HepG2 (cell line): ENCODE data around the gene CLEC5A. TPM values are rescaled to one million over a fixed set of nuclear protein-coding genes. Genes with fewer than 3 reads are reported as not detected.
"Not testable (repeated sequence)": the region's sequence is repeated elsewhere in the genome, so short reads cannot be mapped to it uniquely, and the experiment has no call there.

ENCODE experiments used
- ATAC-seq: fragments of 200-7000 bp; cut with Tn5 transposase; 3 replicates; pipeline ENCODE4 v1.9.1; 2020; ENCODE audit warnings: mild to moderate bottlenecking, moderate library complexity
- BruUV-seq: library from RNA; stranded (reverse); fragments of 400-500 nt; replicated peaks from 2 replicates; lab custom pipeline; 2021; lab: Mats Ljungman, UMichigan
- CTCF ChIA-PET: fragments of 300-600 bp; formaldehyde crosslinking; extraction: SDS; loops from one replicate; lab custom pipeline; 2021; ENCODE audit warnings: low total read pairs, inconsistent platforms, low intra/inter-chr PET ratio; lab: Yijun Ruan, JAX
- POLR2A ChIA-PET: fragments of 350-600 bp; sonication (Branson Sonifier 250); formaldehyde crosslinking; loops from one replicate; lab custom pipeline; 2020; ENCODE audit warnings: antibody characterized with exemption, inconsistent platforms; lab: Yijun Ruan, JAX
- DNase-seq: peaks from one replicate; pipeline ENCODE4 v3.0.0-alpha.2; 2015; ENCODE audit warnings: low spot score
- FAIRE-seq: peaks from 3 replicates; lab custom pipeline; 2011; peaks lifted over from hg19 to GRCh38; lab: Jason Lieb, UNC
- H2AFZ ChIP-seq: one replicate; pipeline ENCODE4 v1.6.1; 2011; ENCODE audit warnings: low read length, inconsistent platforms
- H3K27ac ChIP-seq: fragments of 300-600 bp; 3 replicates; pipeline ENCODE4 v1.8.0; 2011; ENCODE audit warnings: mixed run types, mild to moderate bottlenecking, mixed read lengths, low read length, inconsistent platforms; ENCODE audit not compliant: insufficient read depth; ENCODE audit errors: extremely low read length
- H3K27me3 ChIP-seq, 2 experiments: fragments of 200-600 bp in 1 of 2; 2 replicates in 1 of 2; 3 replicates in 1 of 2; pipeline versions ENCODE4 v1.6.0 to v1.8.0; 2011; ENCODE audit warnings: low read length in 2 of 2, mild to moderate bottlenecking in 2 of 2, moderate library complexity in 2 of 2, inconsistent platforms in 1 of 2; ENCODE audit not compliant: insufficient read depth in 2 of 2, control insufficient read depth in 1 of 2
- H3K36me3 ChIP-seq, 2 experiments: fragments of 200-600 bp in 1 of 2; replicated peaks in 1 of 2; 2 replicates in 1 of 2; 3 replicates in 1 of 2; pipeline versions ENCODE4 v1.5.1 to v1.8.0; 2011; ENCODE audit warnings: low read length in 2 of 2, inconsistent platforms in 1 of 2; ENCODE audit not compliant: insufficient read depth in 2 of 2, control insufficient read depth in 1 of 2
- H3K4me1 ChIP-seq: 2 replicates; pipeline ENCODE4 v1.5.1; 2012; ENCODE audit warnings: low read length, inconsistent platforms; ENCODE audit not compliant: insufficient read depth
- H3K4me2 ChIP-seq: 2 replicates; pipeline ENCODE4 v1.6.0; 2011; ENCODE audit warnings: low read depth, low read length, inconsistent platforms
- H3K4me3 ChIP-seq, 3 experiments: fragments of 200-600 bp in 1 of 3; sonication (generic), shearing (Covaris generic) in 1 of 3; replicated peaks in 1 of 3; 2 replicates each; pipeline ENCODE4 v1.5.1; 2011 to 2016; ENCODE audit warnings: low read length in 3 of 3, inconsistent platforms in 2 of 3, low read depth in 2 of 3, mild to moderate bottlenecking in 2 of 3, control low read depth in 1 of 3, mixed read lengths in 1 of 3; ENCODE audit not compliant: insufficient read depth in 1 of 3
- H3K79me2 ChIP-seq: one replicate; pipeline ENCODE4 v1.6.1; 2011; ENCODE audit warnings: low read length, inconsistent platforms; ENCODE audit not compliant: insufficient read depth
- H3K9ac ChIP-seq: 2 replicates; pipeline ENCODE4 v1.6.0; 2011; ENCODE audit warnings: mild to moderate bottlenecking, low read depth, low read length, inconsistent platforms; ENCODE audit not compliant: insufficient read depth
- H3K9me3 ChIP-seq: 2 replicates; pipeline ENCODE4 v1.5.1; 2012; ENCODE audit warnings: mild to moderate bottlenecking, low read length
- H4K20me1 ChIP-seq: 2 replicates; pipeline ENCODE4 v1.6.0; 2011; ENCODE audit warnings: inconsistent platforms, mild to moderate bottlenecking, low read length, moderate library complexity; ENCODE audit not compliant: insufficient read depth
- IRX3 ChIP-seq: sonication (generic); formaldehyde crosslinking; IDR thresholded peaks from 2 replicates; pipeline ENCODE4 v1.8.1; 2023; ENCODE audit warnings: mild to moderate bottlenecking, low read depth, missing genetic modification reagents, borderline replicate concordance
- MTERF4 ChIP-seq: sonication (generic); formaldehyde crosslinking; IDR thresholded peaks from 2 replicates; pipeline ENCODE4 v1.8.0; 2023; ENCODE audit warnings: mild to moderate bottlenecking, missing genetic modification reagents
- NFYB ChIP-seq: sonication (generic); formaldehyde crosslinking; IDR thresholded peaks from 2 replicates; pipeline ENCODE4 v1.4.0; 2020; ENCODE audit warnings: missing genetic modification reagents
- U2AF1 ChIP-seq: fragments of 200-400 bp; formaldehyde crosslinking; optimal IDR thresholded peaks from 2 replicates; pipeline ENCODE3; 2017; ENCODE audit warnings: mild to moderate bottlenecking, low read depth, low read length
- WGBS: methylation state at CpG from one replicate; pipeline ENCODE4 v1.1.6; 2017; ENCODE audit warnings: low lambda C conversion rate; 5-methylcytosine and 5-hydroxymethylcytosine counted together
- in situ Hi-C: cut with HindIII; loops from 2 replicates; pipeline ENCODE4 v1.10.0; 2017; ENCODE audit warnings: low pct_unique_long_range_greater_than_20kb; ENCODE audit not compliant: extremely low pct_ligation_motif_present
- intact Hi-C: fragments of 100-400 bp; cut with micrococcal nuclease; formaldehyde crosslinking; loops from one replicate; pipeline ENCODE4 v1.10.0; 2022; ENCODE audit not compliant: unreplicated experiment
- polyA plus RNA-seq, 8 experiments: library from polyadenylated mRNA; depleted of rRNA in 3 of 8; stranded (reverse) in 7 of 8; unstranded in 1 of 8; fragments of >200 nt; fragmentation: Illumina TruSeq in 4 of 8; extraction: Trizol in 4 of 8; gene quantifications; 2 replicates each; pipeline versions ENCODE4 v1.2.1 to v1.2.3, GENCODE V29; 2011 to 2016; ENCODE audit warnings: low read depth in 4 of 8, missing spikeins in 1 of 8, mixed read lengths in 1 of 8; ENCODE audit not compliant: insufficient read depth in 1 of 8
- total RNA-seq, 5 experiments: library from RNA; depleted of rRNA; stranded (reverse); fragments of >200 nt; fragmentation: Illumina TruSeq; extraction: Trizol; gene quantifications; 2 replicates each; pipeline ENCODE4 v1.2.3, GENCODE V29; 2016; ENCODE audit warnings: low read depth in 1 of 5

The CLEC5A gene
- total and polyA plus RNA-seq, 2 of the 13 experiments (the other 11 are each of a cell fraction or from before 2014, with no cell fraction given), result not detected

GRCh38 chr7:141990011-141990725 is 43.4 kb upstream of the CLEC5A start:
- no TSS peak for BruUV-seq
- in situ Hi-C loops, result no loop called here
- intact Hi-C loops, result no loop called here
- 23% methylated on average over 1 of the region's 2 CpGs for WGBS
- Histone ChIP-seq H3K27me3 (no peaks in the 10 kb centered on the region), H3K79me2 (no peaks in the 10 kb centered on the region), H3K4me1 (no peaks in the 10 kb centered on the region), H3K36me3 (no peaks in the 10 kb centered on the region), H3K9ac (no peak overlapping the region), H3K4me2 (no peak overlapping the region), H2AFZ (no peak overlapping the region), H3K27ac (no peak overlapping the region), H3K9me3 (no peaks in the 10 kb centered on the region), H4K20me1 (no peaks in the 10 kb centered on the region), H3K4me3 (no peak overlapping the region)
- TF ChIP-seq U2AF1, result no peak
- no peak for TF ChIP-seq NFYB (CRISPR knock-in tag)
- no peak for TF ChIP-seq IRX3 (CRISPR knock-in tag)
- TF ChIP-seq MTERF4 (CRISPR knock-in tag), result no peak
- POLR2A ChIA-PET, result no interaction called here
- no peak for ATAC-seq
- no peak for DNase-seq
- CTCF ChIA-PET, result no interaction called here
- FAIRE-seq, result no peak

GRCh38 chr7:141987803-141988202 is 41.0 kb upstream of the CLEC5A start:
- H2AFZ ChIP-seq, H4K20me1 ChIP-seq, intact Hi-C loops, H3K27me3 ChIP-seq, H3K36me3 ChIP-seq, H3K4me3 ChIP-seq, CTCF ChIA-PET, H3K27ac ChIP-seq, BruUV-seq, DNase-seq, H3K79me2 ChIP-seq, ATAC-seq, H3K4me2 ChIP-seq, H3K4me1 ChIP-seq, POLR2A ChIA-PET, H3K9ac ChIP-seq, FAIRE-seq, in situ Hi-C loops, H3K9me3 ChIP-seq: not testable (repeated sequence)
- 19% methylated on average over 4 of the region's 4 CpGs for WGBS
